ENCODE results near the gene ST3GAL4. TPM values are rescaled to one million over a fixed set of nuclear protein-coding genes. Genes with fewer than 3 reads are reported as not detected.
"Not testable (repeated sequence)": the region's sequence is repeated elsewhere in the genome, so short reads cannot be mapped to it uniquely, and the experiment has no call there.

Gene ST3GAL4
- total RNA-seq, 1 experiment from 2014 or later = 13.6 TPM

DNA sequence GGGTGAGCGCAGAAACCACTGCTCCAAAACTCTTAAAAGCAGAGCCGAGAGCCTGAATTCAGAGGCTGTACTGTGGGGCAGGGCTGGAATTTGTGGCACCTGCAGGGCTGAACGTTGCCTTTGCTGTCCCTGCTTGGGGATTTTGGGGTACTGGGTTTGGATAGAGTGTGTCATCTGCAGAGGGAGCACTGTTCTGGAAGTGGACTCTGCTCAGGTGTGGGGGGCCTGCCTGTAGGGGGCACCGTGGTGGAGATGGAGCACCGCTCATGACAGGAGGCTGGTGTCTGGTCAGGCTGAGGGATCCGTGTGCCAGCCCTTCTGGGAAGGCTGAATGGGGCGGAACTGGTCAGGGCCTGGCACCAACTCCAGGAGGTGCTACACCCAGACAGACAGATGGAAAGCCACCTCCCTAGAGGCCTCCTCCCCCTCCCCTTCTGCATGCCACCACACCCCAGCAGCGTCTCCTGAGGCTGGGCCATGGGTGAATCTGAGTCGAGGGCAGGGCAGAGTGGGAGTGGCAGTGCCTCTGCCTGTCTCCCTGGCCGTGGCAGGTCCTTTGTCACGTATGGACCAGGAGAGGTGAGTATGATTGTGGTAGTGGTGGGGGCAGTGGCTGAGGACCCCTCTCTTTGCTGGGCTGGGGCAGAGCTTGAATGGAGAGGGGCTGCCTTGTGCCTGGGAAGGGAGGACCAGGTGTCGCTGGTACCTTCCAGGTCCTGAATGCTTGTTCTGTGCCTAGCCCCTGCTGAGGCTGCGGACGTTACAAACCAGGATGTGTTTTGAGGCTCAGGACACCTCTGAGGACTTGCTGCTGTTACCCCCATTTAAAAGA lies 11.6 kb downstream of the ST3GAL4 start:
- H3T11ph ChIP-seq (ENCODE audit: low read length); H2BK12ac ChIP-seq (ENCODE audit: insufficient read length, low read depth, low read length); H3K56ac ChIP-seq (ENCODE audit: insufficient read length, low read depth, low read length); H3K9me3 Mint-ChIP-seq; H3K9me3 ChIP-seq (ENCODE audit: control insufficient read depth, low read depth, low read length); H3K79me2 ChIP-seq (ENCODE audit: insufficient read depth, low read length); H3K36me3 Mint-ChIP-seq (ENCODE audit: insufficient read depth in 1 of 3, low read depth in 3 of 3); H3K4me3 Mint-ChIP-seq; H3K23ac ChIP-seq (ENCODE audit: insufficient read length, low read depth, low read length); H4K20me1 ChIP-seq (ENCODE audit: control insufficient read depth, insufficient read depth, insufficient read length); H2BK20ac ChIP-seq (ENCODE audit: low read depth, low read length, poor library complexity, severe bottlenecking); H3K4me1 ChIP-seq (ENCODE audit: insufficient read depth, low read length); H3K14ac ChIP-seq (ENCODE audit: insufficient read depth, low read length); DNase-seq; H3K18ac ChIP-seq (ENCODE audit: insufficient read length, low read depth, low read length); H3K27me3 ChIP-seq (ENCODE audit: insufficient read depth, low read length); H3K23me2 ChIP-seq (ENCODE audit: insufficient read length, low read depth, low read length, poor library complexity, severe bottlenecking); H3K27ac ChIP-seq (ENCODE audit: insufficient read length, low read depth, low read length); H3K79me1 ChIP-seq (ENCODE audit: insufficient read depth, low read depth, low read length, poor library complexity, severe bottlenecking); H2BK5ac ChIP-seq (ENCODE audit: insufficient read length, low read length); H2BK120ac ChIP-seq (ENCODE audit: low read depth, low read length, poor library complexity, severe bottlenecking); H2AK5ac ChIP-seq (ENCODE audit: insufficient read length, low read length); H2AFZ ChIP-seq (ENCODE audit: low read length); H4K8ac ChIP-seq (replicated peaks; ENCODE audit: insufficient read length, low read depth, low read length); H3K27me3 Mint-ChIP-seq (ENCODE audit: low read depth); H4K5ac ChIP-seq (ENCODE audit: insufficient read length, low read depth, low read length); H4K91ac ChIP-seq (ENCODE audit: insufficient read length, low read depth, low read length); H3K4ac ChIP-seq (ENCODE audit: low read depth, low read length); H3K4me2 ChIP-seq (ENCODE audit: insufficient read depth, insufficient read length, low read length); H3K9ac ChIP-seq (ENCODE audit: extremely low read depth, insufficient read length, low read length); H2BK15ac ChIP-seq (ENCODE audit: low read depth, low read length): not testable (repeated sequence)
- peaks cover 29 to 45% of the 10 kb centered on the region in 2 experiments for H3K4me1 Mint-ChIP-seq
- peak overlapping the region; percentile 44 to 76 (median 58); a peak in 2 of 7 replicates for H3K27ac Mint-ChIP-seq
- TF ChIP-seq, protein P1, sequence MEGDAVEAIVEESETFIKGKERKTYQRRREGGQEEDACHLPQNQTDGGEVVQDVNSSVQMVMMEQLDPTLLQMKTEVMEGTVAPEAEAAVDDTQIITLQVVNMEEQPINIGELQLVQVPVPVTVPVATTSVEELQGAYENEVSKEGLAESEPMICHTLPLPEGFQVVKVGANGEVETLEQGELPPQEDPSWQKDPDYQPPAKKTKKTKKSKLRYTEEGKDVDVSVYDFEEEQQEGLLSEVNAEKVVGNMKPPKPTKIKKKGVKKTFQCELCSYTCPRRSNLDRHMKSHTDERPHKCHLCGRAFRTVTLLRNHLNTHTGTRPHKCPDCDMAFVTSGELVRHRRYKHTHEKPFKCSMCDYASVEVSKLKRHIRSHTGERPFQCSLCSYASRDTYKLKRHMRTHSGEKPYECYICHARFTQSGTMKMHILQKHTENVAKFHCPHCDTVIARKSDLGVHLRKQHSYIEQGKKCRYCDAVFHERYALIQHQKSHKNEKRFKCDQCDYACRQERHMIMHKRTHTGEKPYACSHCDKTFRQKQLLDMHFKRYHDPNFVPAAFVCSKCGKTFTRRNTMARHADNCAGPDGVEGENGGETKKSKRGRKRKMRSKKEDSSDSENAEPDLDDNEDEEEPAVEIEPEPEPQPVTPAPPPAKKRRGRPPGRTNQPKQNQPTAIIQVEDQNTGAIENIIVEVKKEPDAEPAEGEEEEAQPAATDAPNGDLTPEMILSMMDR (conservative IDR thresholded peaks at IDR 0.05) = peak; percentile 46; the same call in 2 of the 3 replicates
- no CpG with 5 or more reads among the region's 14 CpGs for WGBS (ENCODE audit: extremely low coverage, insufficient read length, low lambda C conversion rate)

DNA sequence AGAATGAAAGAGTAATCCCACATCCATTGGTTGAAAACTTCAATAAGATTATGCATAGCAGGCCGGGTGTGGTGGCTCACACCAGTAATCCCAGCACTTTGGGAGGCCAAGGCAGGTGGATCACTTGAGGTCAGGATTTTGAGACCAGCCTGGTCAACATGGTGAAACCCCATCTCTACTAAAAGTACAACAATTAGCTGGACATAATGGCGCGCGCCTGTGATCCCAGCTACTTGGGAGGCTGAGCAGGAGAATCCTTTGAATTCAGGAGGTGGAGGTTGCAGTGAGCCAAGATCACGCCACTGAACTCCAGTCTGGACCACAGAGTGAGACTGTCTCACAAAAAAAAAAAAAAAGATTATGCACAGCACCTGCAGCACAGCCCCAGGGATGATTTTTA lies 12.3 kb downstream of the ST3GAL4 start:
- H3K36me3 Mint-ChIP-seq (ENCODE audit: insufficient read depth in 1 of 3, low read depth in 3 of 3); H2BK5ac ChIP-seq (ENCODE audit: insufficient read length, low read length); H3K27me3 ChIP-seq (ENCODE audit: insufficient read depth, low read length); H3K4me1 ChIP-seq (ENCODE audit: insufficient read depth, low read length); H3K4me3 Mint-ChIP-seq; H3T11ph ChIP-seq (ENCODE audit: low read length); H3K9me3 Mint-ChIP-seq; H3K4me2 ChIP-seq (ENCODE audit: insufficient read depth, insufficient read length, low read length); H3K79me2 ChIP-seq (ENCODE audit: insufficient read depth, low read length); H3K27ac Mint-ChIP-seq; H4K91ac ChIP-seq (ENCODE audit: insufficient read length, low read depth, low read length); H3K23me2 ChIP-seq (ENCODE audit: insufficient read length, low read depth, low read length, poor library complexity, severe bottlenecking); H3K27ac ChIP-seq (ENCODE audit: insufficient read length, low read depth, low read length); H2AK5ac ChIP-seq (ENCODE audit: insufficient read length, low read length); H3K27me3 Mint-ChIP-seq (ENCODE audit: low read depth); H4K20me1 ChIP-seq (ENCODE audit: control insufficient read depth, insufficient read depth, insufficient read length); H3K23ac ChIP-seq (ENCODE audit: insufficient read length, low read depth, low read length); H2BK15ac ChIP-seq (ENCODE audit: low read depth, low read length); H4K5ac ChIP-seq (ENCODE audit: insufficient read length, low read depth, low read length); H3K56ac ChIP-seq (ENCODE audit: insufficient read length, low read depth, low read length); H2BK20ac ChIP-seq (ENCODE audit: low read depth, low read length, poor library complexity, severe bottlenecking); H2BK12ac ChIP-seq (ENCODE audit: insufficient read length, low read depth, low read length); H2BK120ac ChIP-seq (ENCODE audit: low read depth, low read length, poor library complexity, severe bottlenecking); H2AFZ ChIP-seq (ENCODE audit: low read length); H3K9ac ChIP-seq (ENCODE audit: extremely low read depth, insufficient read length, low read length); H3K18ac ChIP-seq (ENCODE audit: insufficient read length, low read depth, low read length); H3K9me3 ChIP-seq (ENCODE audit: control insufficient read depth, low read depth, low read length); H3K79me1 ChIP-seq (ENCODE audit: insufficient read depth, low read depth, low read length, poor library complexity, severe bottlenecking); H3K4ac ChIP-seq (ENCODE audit: low read depth, low read length); H3K14ac ChIP-seq (ENCODE audit: insufficient read depth, low read length); DNase-seq; H4K8ac ChIP-seq (replicated peaks; ENCODE audit: insufficient read length, low read depth, low read length): not testable (repeated sequence)
- H3K4me1 Mint-ChIP-seq = peaks cover 29 to 42% of the 10 kb centered on the region in 2 experiments
- WGBS (ENCODE audit: extremely low coverage, insufficient read length, low lambda C conversion rate) = no CpG with 5 or more reads among the region's 5 CpGs

Measured in H9 (cell line).